Measurements from ENCODE around the gene DNAJC10. TPM values are rescaled to one million over a fixed set of nuclear protein-coding genes. Genes with fewer than 3 reads are reported as not detected.

The DNAJC10 gene
- total and polyA plus RNA-seq, 2 donors (not counting 3 experiments of a cell fraction or from before 2014, with no cell fraction given): 45.1 to 201 TPM

DNA sequence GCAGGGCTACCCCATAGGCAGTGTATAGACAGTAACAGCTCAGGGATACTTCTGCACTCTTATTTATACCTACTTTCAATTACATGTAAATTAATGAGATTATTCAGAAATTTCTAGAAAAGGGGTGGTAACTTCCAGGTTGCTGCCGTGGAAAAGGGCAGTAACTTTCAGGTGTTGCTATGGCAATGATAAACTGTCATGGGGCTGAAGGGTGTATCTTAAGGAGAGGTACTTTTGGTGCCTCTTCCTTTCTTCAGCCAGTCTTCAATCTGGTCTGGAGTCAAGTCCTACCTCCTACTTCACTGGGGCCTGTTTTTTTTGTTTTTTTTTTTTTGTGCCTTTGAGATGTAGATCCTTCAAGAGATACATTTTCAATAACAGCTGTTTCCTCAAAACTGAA, 35.2 kb upstream of the DNAJC10 start:
- Histone ChIP-seq H3K79me2 (ENCODE audit: control insufficient read depth, insufficient read depth, low read length) (no peaks in the 10 kb centered on the region), H3K9me1 (replicated peaks; ENCODE audit: control insufficient read depth, extremely low read depth, insufficient read depth, low read length) (no peaks in the 10 kb centered on the region), H3K36me3 (ENCODE audit: control insufficient read depth in 2 of 2, extremely low read depth in 1 of 2, insufficient read depth in 2 of 2, low read length in 2 of 2) (no peaks in the 10 kb centered on the region), H3K4me3 (replicated peaks in 1 of 3; ENCODE audit: insufficient read depth in 1 of 3, low read depth in 1 of 3, low read length in 3 of 3) (no peak overlapping the region), H3K4me1 (ENCODE audit: control insufficient read depth, extremely low read depth, insufficient read depth, low read length) (no peaks in the 10 kb centered on the region), H3K27me3 (ENCODE audit: control insufficient read depth in 2 of 2, insufficient read depth in 2 of 2, low read length in 2 of 2) (no peaks in the 10 kb centered on the region), H3K9ac (replicated peaks; ENCODE audit: extremely low read depth, insufficient read depth, low read length) (no peak overlapping the region), H2AFZ (ENCODE audit: low read depth, low read length) (no peak overlapping the region), H3K9me3 (replicated peaks; ENCODE audit: control insufficient read depth, insufficient read depth, low read length) (no peaks in the 10 kb centered on the region), H3K4me2 (ENCODE audit: insufficient read depth, low read length) (no peak overlapping the region), H3K27ac (ENCODE audit: insufficient read depth, low read depth, low read length) (no peak overlapping the region), H4K20me1 (replicated peaks; ENCODE audit: control insufficient read depth, extremely low read depth, insufficient read depth, low read length) (no peaks in the 10 kb centered on the region)
- ChIA-PET CTCF (interaction anchor here (0.7 to 1.1 kb wide), 2 partner anchors 11 to 14 kb away, joined by 3 read pairs; no protein-coding TSS in a partner anchor), POLR2A (no interaction called here)
- no TSS peak for BruUV-seq (replicated peaks)
- no peak for FAIRE-seq
- no peak for TF ChIP-seq EZH2 (IDR thresholded peaks at IDR 0.05; ENCODE audit: borderline replicate concordance, low read depth, low read length, severe bottlenecking)
- TF ChIP-seq GATA2 (IDR thresholded peaks at IDR 0.05; ENCODE audit: insufficient read depth, insufficient read length, low read depth, low read length): no peak
- no peak for TF ChIP-seq POLR2AphosphoS5 (IDR thresholded peaks at IDR 0.05; ENCODE audit: insufficient read depth, low read depth, low read length)
- no peak for TF ChIP-seq JUN (IDR thresholded peaks at IDR 0.05; ENCODE audit: borderline replicate concordance, insufficient read depth, insufficient read length, low read depth)
- TF ChIP-seq, protein P1, sequence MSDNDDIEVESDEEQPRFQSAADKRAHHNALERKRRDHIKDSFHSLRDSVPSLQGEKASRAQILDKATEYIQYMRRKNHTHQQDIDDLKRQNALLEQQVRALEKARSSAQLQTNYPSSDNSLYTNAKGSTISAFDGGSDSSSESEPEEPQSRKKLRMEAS (IDR thresholded peaks at IDR 0.05; ENCODE audit: insufficient read depth, insufficient read length): no peak
- no peak for TF ChIP-seq FOS (IDR thresholded peaks at IDR 0.05; ENCODE audit: borderline replicate concordance, insufficient read depth, low read length)
- TF ChIP-seq, protein P2, sequence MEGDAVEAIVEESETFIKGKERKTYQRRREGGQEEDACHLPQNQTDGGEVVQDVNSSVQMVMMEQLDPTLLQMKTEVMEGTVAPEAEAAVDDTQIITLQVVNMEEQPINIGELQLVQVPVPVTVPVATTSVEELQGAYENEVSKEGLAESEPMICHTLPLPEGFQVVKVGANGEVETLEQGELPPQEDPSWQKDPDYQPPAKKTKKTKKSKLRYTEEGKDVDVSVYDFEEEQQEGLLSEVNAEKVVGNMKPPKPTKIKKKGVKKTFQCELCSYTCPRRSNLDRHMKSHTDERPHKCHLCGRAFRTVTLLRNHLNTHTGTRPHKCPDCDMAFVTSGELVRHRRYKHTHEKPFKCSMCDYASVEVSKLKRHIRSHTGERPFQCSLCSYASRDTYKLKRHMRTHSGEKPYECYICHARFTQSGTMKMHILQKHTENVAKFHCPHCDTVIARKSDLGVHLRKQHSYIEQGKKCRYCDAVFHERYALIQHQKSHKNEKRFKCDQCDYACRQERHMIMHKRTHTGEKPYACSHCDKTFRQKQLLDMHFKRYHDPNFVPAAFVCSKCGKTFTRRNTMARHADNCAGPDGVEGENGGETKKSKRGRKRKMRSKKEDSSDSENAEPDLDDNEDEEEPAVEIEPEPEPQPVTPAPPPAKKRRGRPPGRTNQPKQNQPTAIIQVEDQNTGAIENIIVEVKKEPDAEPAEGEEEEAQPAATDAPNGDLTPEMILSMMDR (IDR thresholded peaks at IDR 0.05; ENCODE audit: extremely low read depth in 1 of 2, insufficient read depth in 1 of 2, low read depth in 1 of 2, low read length in 2 of 2): no peak
- TF ChIP-seq MYC (IDR thresholded peaks at IDR 0.05; ENCODE audit: low read depth, low read length): no peak
- no peak for TF ChIP-seq POLR2A (IDR thresholded peaks at IDR 0.05; ENCODE audit: low read depth, low read length)
- dilution Hi-C loops (cut with MboI; ENCODE audit: extremely low pct_ligation_motif_present, low sequenced_read_pairs) (no loop called here), intact Hi-C loops (cut with micrococcal nuclease) (no loop called here)
- no peak for DNase-seq (ENCODE audit: low read depth, low spot score)
